Measurements from ENCODE around the gene FUT3.

- TF ChIP-seq CTCF (IDR thresholded peaks at IDR 0.05) (no peak), POLR2A (IDR thresholded peaks at IDR 0.05) (no peak), POLR2AphosphoS5 (IDR thresholded peaks at IDR 0.05) (no peak), EP300 (IDR thresholded peaks at IDR 0.05) (no peak)
Measured at GRCh38 chr19:5822181-5822844, 28.9 kb downstream of the FUT3 start.

Data from stomach (tissue), 4 donors.